Measurements from ENCODE around the gene CYP19A1.

CYP19A1 gene

DNA sequence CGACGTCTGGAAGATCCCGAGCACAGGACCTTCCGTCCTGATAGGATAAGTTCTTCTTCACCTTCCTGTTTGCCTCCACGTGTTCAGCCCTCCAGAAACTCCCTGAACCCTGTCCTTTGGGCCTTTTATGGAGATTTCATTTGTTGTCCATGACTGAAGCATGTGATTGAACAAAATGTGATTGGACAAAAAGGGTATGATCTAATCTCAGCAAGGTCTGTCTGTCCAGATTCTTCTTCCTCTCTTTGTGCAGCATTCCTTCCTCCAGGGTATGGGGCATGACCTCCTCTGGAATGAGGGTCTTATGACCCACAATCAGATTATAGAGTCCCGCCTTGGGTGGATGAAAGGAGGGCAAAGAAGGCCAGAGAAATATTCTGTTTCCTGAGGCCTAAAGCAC, at the start of gene CYP19A1:
CYP19A1 (minus strand) TSS at position 101 of the 400 bp plus-strand sequence. CDS start 95,684 bp downstream, outside the sequence.
- TF ChIP-seq, protein P1, sequence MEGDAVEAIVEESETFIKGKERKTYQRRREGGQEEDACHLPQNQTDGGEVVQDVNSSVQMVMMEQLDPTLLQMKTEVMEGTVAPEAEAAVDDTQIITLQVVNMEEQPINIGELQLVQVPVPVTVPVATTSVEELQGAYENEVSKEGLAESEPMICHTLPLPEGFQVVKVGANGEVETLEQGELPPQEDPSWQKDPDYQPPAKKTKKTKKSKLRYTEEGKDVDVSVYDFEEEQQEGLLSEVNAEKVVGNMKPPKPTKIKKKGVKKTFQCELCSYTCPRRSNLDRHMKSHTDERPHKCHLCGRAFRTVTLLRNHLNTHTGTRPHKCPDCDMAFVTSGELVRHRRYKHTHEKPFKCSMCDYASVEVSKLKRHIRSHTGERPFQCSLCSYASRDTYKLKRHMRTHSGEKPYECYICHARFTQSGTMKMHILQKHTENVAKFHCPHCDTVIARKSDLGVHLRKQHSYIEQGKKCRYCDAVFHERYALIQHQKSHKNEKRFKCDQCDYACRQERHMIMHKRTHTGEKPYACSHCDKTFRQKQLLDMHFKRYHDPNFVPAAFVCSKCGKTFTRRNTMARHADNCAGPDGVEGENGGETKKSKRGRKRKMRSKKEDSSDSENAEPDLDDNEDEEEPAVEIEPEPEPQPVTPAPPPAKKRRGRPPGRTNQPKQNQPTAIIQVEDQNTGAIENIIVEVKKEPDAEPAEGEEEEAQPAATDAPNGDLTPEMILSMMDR (conservative IDR thresholded peaks at IDR 0.05): no peak
- H3K27ac ChIP-seq: no peak within 1 kb of the TSS

DNA sequence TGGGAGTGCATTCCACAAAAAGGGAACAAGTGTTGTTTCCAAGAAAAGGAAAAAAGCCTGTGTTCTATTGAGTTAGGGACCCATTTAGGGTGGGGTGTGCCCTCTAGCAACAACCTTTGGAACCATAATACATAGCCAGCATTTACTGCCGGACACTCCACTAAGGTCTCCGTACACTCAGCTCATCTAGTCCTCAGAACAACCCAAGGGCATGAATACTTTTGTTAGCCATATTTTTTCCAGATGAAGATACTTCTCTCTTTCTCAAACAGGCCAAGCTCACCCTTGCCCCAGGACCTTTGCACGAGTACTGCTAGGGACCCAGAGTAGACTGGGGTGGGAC, 49.3 kb upstream of the CYP19A1 start:
- TF ChIP-seq, protein P1 (conservative IDR thresholded peaks at IDR 0.05): no peak
- H3K27ac ChIP-seq: no peak overlapping the region

DNA sequence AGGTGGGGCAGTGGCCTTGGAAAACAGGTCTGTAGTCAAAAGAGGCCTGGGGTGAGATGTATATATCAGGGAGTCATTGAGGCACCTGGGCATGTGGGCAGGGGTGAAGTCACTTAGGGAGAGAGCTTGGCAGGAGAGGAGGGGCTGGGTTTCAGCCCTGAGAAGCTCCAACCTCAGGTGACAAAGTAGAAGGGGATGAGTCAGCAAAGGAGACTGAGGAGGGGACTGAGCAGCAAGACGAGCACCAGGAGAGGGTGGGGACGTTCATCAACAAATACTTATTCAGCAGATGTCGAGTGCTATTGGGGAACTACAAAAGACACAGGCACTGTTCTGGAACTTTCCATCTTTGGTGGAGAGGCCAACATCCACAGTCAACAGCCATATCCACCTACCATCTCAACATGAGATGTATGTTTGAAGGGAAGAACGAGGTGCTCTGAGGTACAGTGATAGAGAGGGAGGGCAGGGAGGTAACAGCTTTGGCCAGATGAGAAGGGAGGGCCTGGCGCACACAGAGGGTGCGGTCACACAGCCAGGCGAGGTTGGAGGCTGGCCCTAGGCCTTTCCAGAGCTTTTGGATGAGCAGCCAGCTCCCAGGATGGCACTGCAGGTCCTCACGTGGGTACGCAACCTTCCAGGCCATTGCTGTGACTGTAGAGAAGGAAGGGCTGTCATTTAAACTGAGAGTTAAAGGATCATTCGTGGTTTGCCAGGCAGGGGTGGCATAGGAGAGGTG, 48.7 kb upstream of the CYP19A1 start:
- H3K27ac ChIP-seq: no peak overlapping the region
- TF ChIP-seq, protein P1 (conservative IDR thresholded peaks at IDR 0.05): no peak

DNA sequence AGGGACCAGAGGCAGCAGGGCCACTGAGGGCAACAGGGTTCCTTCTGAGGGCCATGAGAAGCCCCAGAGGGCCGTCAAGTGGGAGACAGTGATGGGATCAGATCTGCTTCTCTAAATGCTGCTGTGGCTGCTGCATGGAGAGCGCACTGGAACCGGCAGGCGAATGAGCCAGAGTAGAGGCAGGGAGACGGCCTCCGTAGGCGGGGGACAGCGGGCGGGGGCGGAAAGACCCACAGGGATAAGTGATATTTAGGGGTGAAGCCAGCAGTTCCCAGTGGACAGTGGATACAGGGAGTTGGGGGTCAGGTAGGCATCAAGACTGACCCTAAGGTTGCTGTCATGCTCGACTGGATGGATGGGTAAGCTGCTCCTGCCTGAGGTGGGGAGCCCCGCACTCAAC, 48.1 kb upstream of the CYP19A1 start:
- TF ChIP-seq, protein P1 (conservative IDR thresholded peaks at IDR 0.05): no peak
- no peak overlapping the region for H3K27ac ChIP-seq

DNA sequence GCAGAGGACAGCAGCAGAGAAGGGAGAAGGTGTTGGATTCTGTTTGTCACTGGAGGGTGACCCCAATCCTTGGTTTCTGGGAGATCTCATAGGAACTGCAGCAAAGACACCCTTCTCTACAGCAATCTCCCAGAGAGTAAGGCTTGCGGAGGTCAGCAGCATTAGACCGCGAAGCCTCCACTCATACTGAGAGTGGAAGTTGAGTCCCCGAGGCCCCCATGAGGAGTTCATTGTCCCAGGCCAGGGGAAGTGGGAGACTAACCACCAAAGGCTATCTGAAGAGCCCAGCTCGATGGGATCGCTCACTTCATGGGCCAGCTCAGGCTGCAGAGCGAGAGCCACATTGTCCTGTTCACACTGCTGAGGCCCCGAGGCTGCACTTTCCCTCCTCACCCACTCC, 47.6 kb upstream of the CYP19A1 start:
- no peak overlapping the region for H3K27ac ChIP-seq
- TF ChIP-seq, protein P1 (conservative IDR thresholded peaks at IDR 0.05): no peak

DNA sequence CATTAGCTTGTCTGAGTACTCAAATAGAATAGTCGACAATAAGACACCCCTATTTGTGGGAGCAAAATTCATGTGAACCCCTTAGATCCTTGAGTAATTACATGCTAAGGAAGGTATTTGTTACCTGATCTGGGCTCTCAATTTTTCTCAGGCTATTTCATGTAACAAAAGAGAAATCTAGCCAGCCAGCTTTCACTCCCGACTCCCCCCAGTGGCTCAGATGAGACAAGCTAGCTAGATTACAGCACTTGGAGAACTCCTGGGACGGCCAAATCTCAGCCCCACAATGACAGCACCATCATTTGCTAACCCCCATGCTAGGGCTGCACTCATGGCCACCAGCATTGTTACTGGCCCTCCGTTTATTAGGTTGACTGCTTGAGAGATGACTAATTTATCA, 44.4 kb upstream of the CYP19A1 start:
- no peak overlapping the region for H3K27ac ChIP-seq
- TF ChIP-seq, protein P1 (conservative IDR thresholded peaks at IDR 0.05): peak; percentile 81

DNA sequence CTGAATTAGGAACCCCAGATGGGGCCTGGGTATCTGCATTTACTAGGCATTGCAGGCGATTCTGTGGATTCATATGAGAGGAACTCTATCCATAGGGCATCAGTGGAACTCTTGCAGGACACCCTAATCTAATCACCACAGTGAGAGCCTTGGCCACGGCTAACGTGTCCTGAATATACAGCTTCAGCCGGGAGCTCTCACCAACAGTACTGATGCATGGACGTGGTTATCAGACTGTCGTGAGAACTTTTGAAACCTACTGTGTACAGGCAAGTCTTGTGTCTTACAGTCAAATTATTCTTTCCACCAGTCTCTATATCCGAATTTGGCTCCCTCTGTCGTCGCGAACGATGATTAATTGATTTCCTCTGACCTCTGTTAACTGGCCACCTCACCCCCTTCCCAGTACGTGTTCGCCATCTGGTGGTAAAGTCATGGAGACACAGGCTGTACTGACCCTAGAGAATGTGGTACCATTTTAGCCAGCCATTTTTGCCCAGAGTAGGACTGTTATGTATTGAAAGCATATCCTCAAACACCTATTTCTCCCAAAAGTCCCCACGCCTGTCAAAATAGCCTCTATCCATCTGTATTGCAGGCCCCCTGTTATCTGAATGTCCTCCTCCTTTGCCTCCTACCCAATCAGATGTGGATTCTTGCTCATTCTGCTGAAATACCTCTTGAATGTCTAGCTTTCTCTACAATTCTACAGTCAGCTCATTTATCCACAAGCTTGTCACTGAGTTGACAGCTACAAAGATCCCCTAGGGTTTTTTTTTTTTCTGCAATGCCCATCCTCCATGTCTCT, 42.8 kb upstream of the CYP19A1 start:
- no peak overlapping the region for H3K27ac ChIP-seq
- TF ChIP-seq, protein P1 (conservative IDR thresholded peaks at IDR 0.05): peak; percentile 96
